ENCODE measurements around the gene C1QL1. TPM values are rescaled to one million over a fixed set of nuclear protein-coding genes. Genes with fewer than 3 reads are reported as not detected.

The C1QL1 gene
- 22.9 and 28.2 TPM in 2 replicates for total RNA-seq (2014; rRNA removed; shearing (Covaris generic))

DNA sequence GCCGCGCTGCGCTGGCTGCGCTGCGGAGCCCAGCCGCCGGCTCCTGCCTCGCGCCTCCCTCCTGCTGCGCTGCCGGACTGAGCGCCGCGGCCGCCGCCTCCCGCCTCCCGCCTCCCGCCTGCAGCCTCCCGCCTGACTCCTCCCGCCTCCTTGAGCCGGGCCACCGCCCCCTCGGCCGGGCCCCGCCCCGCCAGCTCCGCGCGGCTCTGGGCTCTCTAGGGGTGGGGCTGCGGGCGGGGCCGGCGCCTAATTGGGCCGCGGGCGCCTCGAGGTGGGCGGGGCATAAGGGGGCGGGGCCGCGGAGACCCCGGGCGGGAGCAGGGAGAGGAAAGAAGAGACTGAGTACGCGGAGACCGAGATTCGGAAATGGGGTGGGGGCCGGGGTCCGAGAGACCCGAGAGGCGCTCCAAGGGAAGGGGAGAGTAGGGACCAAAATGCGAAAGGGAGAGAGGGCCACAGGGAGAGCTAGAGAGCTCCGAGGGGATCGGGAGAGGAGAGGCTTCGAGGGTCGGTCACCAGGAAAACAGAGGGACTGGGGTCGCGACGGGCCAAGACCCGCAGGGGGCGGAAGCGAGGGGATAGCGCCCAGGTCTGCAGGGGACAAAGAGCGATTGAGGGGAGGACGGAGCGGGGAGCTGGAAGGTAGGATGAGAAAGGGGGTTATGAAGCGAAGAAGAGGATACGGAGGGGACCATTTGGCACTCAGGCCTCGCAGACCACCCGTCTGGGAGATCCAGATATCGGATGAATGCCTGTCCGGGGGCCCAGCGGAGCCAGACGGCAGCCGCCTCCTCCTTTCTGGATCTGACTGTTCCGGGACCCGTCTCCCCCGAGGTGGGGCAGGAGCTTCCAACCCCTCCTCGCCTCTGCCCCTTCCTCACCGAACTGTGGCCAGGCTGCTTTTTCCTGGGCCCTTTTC, at the start of gene C1QL1:
TSS of gene C1QL1 (minus strand) at position 79 of the 919 bp plus-strand sequence. CDS start 255 bp downstream, outside the sequence.
- peak; percentile 76 for DNase-seq (ENCODE audit: low spot score)

DNA sequence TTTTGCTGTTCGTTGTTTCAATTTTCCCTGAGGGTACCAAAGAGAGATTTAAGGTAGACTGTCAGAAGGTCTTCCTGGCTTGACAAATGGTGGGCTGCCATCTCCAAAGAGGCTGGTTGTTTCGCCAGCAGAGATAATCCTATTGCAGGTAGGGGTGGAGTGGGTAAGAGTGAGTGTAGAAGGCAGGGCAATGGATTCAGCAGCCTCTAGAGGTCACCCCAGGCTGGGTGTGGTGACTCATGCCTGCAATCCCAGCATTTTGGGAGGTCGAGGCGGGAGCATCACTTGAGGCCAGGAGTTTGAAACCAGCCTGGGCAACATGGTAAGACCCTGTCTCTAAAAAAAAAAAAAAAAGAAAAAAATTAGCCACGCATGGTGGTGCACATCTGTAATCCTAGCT, 48.7 kb upstream of the C1QL1 start:
- DNase-seq (ENCODE audit: low spot score) = peak; percentile 45

- DNase-seq (ENCODE audit: low spot score) = no peak
These were observed 48.1 kb upstream of the C1QL1 start for GRCh38 chr17:45016237-45016636.

- DNase-seq (ENCODE audit: low spot score) = no peak
These were observed 45.2 kb upstream of the C1QL1 start for GRCh38 chr17:45013021-45013997.

- no peak for DNase-seq (ENCODE audit: low spot score)
These were observed 43.7 kb upstream of the C1QL1 start for GRCh38 chr17:45011767-45012166.

DNA sequence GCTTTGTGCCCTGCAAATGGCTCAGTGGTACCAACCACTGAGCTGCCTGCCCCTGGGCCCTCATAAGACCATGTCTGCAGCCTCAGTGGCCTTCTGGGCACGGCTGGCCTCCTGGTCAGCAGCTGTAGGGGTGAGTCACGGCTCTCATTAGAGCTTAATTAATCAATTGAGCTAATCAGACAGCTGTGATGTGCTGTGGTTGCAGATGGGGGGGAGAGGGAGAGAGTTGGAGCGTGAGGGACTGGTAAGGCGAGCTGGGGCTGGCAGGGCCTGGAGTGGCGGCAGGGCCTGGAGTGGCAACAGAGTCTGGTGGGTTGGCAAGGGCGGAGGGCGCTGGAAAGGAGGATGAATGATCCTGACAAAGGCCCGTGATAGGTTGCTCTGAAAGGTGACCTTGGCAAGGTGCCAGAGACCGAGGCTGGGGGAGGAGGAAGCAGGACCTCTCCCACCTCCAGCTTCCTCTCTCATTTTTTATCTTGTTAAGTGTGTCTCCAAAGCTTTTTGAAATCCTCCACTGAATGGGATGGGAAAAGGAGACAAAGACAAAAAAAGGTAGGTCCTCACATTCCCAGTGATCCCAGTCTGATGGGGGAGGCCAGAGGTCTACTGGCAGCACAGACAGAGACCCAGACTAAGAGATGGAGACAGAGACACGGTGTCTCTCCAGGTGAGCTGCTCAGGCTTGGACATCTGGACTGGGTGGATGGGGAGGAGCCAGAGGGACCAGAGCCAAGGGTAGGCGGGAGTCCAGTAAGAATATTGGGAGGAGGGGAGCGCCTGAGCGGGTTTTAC, 41.8 kb upstream of the C1QL1 start:
- no peak for DNase-seq (ENCODE audit: low spot score)

- no peak for DNase-seq (ENCODE audit: low spot score)
These were observed 40.1 kb upstream of the C1QL1 start for GRCh38 chr17:45008216-45008615.

DNA sequence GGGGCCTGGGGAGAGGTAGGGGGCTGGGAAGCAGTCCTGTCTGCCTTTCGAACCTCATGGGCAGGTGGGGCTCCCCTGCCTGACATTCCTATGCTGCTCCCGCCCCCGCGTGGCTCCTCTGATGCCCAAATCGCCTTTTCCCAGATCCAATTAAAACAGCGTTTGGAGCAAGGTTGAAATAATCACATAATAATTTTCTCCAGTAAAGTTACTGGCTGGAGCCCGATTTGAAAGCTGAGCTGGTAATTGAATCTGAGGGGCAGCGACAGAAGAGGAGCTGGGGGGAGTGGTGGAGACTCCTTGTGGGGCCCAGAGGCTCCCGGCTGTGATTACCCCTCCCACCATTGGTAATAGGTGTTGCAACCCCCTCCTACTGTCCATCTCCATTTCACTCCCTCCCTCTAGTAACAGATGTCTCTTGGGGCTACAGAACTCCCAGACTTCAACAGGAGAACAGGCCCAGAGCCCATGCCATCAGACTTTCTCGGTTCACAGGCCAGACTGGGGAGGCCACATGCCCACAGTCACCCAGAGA, 38.9 kb upstream of the C1QL1 start:
- DNase-seq (ENCODE audit: low spot score) = no peak

- DNase-seq (ENCODE audit: low spot score) = no peak
These were observed 37.6 kb upstream of the C1QL1 start for GRCh38 chr17:45005700-45006099.

- DNase-seq (ENCODE audit: low spot score) = no peak
These were observed 36.3 kb upstream of the C1QL1 start for GRCh38 chr17:45004388-45004787.

GRCh38 chr17:45003877-45004276, 35.8 kb upstream of the C1QL1 start:
- DNase-seq (ENCODE audit: low spot score) = no peak

DNA sequence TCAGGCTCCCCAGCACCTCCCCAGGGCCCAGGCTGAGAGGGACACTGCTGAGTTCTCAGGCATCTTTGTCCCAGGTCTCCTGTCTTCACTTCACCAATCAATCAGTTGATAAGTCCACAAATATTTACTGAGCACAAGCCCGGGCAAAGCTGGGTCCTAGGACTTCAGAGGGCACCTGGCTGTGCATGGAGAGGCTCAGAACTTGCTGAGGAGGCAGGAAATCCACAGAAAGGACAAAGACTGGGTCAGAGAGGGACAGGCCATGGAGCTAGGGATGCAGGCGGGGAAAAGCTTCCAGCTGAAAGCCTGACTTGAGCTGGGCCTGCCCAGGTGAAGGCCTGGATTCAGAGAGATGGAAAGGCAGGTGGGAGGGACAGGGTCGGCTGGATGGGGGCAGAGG, 33.2 kb upstream of the C1QL1 start:
- DNase-seq (ENCODE audit: low spot score) = no peak

- no peak for DNase-seq (ENCODE audit: low spot score)
These were observed 31.3 kb upstream of the C1QL1 start for GRCh38 chr17:44999433-44999832.

DNA sequence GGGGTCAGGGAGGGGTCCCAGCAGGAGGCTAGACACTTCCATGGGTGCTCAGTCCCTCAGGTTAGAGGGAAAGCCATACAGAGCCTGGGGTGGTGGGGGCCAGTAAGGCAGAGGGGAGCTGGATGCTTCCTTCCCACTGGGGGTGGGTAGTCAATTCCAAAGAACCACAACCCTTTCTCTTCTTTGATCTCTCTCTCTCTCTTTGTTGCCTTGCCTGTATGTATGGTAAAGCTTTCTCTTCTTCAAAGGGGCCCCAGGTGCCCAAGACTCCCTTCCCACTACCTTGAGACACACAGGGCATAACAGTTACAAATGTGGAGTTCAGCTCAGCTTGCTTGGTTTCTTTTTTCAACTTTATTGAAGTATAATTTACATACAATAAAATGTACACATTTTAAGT, 30.5 kb upstream of the C1QL1 start:
- no peak for DNase-seq (ENCODE audit: low spot score)

DNA sequence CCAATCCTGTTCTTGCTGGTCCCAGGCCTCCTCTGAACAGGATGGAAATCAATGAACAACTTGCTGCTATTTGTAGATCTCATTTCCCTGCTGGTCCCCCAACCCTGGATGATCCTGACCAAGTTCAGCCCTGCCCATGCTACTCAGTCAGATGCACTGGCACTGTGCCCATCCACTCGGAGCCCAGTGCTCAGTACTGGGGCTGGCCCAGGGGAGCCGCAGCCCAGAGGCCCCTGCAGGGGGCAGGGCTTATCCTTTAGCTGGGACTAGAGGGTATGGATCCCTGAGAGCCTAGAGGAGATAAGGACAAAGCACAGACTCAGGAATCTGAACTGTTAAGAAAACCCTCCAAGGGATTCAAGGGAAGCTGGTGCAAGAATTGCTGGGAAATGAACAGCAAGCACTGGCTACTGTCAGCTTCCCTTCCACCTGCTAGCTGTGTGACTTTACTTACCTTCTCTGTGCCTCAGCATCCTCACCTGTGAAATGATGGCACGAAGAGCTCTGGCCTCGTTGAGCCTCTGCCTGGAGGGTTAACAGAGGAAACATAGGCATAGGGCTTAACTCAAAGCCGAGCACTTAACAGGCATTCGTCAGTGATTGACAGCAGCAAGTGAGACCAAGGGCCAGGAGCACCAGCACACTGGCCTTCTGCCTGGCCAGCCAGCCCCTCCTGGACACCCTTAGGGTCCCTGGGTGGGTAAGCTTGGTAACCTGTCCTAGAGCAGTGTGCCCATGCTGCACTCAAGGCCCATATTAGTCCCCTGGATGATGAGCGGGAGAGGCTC, 29.8 kb upstream of the C1QL1 start:
- DNase-seq (ENCODE audit: low spot score) = no peak

DNA sequence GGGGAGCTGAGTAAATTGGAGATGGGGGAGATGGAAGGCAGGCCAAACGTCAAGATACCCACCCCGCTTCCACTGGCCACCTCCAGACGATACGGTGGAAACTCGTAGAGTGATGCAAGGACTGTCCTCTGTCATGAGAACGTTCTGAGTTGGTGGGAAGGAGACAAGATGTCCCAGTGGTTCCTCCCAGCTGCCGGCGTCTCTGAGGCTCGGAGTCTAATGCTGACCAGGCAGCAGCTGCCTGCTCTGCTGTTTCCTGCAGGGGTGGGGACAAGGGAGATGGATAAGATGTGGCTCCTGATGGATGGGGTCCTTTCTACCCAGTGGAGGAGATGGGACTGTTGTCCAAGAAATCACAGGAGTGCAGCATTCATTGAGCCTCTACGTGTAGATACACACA, 28.2 kb upstream of the C1QL1 start:
- DNase-seq (ENCODE audit: low spot score) = no peak

DNA sequence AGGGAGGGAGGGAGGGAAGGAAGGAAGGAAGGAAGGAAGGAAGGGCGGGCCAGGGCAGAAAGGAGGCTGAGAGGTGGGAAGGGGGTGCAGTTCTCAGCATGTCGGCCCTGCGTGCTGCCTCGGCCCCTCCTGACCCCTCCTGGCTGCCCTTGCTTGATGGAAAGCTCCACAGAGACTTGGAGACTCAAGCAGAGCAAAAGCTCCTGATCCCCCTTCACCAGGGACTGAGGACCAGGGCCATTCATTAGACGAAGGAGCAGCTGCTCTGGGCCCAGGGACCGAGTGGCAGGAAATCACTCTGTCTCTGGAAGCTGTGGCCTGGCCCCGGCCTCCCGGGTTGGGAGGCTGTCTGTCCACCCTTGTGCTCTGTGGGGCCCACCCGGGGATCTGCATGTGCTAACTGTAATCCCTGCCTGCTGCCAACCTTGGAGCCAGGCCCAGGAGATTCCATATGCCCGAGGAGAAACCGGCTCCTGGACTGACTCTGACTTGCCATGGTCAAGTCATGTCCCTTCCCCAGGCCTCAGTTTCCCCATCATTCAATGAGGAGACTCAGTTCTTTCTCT, 27.4 kb upstream of the C1QL1 start:
- DNase-seq (ENCODE audit: low spot score) = no peak

DNA sequence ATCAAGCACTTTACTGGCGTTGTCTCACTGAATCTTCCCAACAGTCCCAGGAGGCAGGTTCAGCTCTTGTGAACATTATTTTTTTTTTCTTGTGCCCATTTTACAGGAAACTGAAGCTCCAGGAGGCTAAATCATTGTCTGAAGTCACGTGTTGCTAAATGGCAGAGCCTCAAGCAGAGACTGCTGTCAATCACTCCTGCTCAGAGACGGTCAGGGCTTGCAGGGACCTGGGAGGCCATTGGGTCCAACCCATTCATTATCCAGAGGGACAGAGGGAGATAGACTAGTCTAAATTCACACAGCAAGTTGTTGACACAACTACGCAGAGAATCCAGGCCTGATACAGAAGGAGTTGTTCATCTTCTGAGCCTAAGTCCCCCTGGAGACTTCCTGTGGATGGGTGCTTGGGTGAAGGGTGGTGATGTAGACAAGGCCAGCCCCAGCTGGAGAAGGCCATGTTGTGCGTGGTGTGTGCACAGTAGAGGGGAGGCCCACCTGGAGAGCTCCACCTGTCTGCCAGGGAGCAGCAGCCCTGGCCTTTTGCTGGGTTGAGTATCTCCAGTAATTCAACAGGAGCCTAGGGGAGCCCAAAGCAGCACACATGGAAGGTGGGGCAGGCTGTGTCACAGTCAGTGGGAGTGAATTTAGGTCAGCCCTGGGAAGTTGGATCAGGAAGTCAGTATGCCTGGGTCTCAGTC, 24.3 kb upstream of the C1QL1 start:
- DNase-seq (ENCODE audit: low spot score) = no peak

DNA sequence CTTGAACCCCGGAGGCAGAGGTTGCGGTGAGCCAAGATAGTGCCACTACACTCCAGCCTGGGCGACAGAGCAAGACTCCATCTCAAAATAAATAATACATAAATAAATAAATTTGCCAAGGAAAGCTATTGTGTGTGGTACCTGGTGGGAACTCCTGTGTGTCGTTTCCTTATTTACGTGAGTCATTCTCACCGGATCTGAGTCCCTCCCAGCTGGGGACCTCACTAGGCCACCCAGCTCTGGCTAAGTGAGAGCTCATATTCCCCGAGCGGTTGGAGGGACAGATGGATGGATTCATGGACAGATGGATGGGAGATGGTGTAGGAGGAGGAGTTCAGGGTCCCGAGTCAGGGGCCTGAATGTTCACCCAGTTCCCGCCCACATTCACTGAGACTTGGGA, 22.9 kb upstream of the C1QL1 start:
- no peak for DNase-seq (ENCODE audit: low spot score)

Measured in A172 (cell line).